ENCODE measurements around the gene PLK2. TPM values are rescaled to one million over a fixed set of nuclear protein-coding genes. Genes with fewer than 3 reads are reported as not detected.
A peak's percentile ranks its signal among the peaks of the same experiment; 100 is the strongest.

Gene PLK2
- total and polyA plus RNA-seq, 2 of the 4 experiments (the other 2 are of a cell fraction): 129 to 337 TPM

DNA sequence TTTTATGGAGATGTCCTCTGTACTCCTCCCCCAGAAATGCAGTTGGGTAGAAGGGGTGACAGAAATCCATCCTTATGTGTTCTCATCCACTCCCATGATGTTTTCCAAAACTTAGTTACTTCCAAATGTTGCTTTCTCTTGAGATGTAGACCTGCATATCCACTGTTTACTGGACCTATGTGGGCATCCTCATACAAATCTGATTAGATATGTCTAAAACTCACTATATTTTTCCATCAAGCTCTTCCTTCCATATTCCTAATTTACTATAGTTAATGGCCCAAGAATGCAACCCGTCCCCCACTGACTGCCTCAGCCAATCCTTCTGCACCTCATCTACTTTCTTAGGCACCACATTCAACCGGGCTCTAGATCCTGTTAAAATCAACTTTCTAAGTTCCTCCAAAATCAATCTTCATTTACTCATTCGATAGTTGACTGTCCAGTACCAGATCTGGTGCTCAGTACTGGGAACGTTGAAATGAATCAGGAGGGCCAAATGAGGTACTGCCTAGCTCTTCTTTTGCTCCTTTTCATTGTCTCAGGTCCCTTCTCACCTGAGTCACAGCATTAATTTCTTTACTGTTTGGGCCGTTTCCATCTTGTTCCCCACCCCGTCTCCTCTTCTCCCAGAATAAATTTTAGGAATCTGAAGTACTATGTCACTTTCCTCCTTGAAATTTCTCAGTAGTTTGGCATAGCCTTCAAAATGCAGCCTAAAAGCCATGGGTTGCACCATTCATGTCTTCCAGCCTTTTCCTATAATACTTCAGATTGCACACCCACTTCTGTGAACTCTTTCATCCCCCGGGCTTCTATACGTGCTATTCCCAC lies 7.9 kb downstream of the PLK2 start:
- Histone ChIP-seq H3K27me3 (ENCODE audit: control insufficient read depth, insufficient read depth, low read length) (no peaks in the 10 kb centered on the region), H3K79me1 (ENCODE audit: low read depth in 1 of 2, low read length in 2 of 2) (peaks cover 19 to 26% of the 10 kb centered on the region in 2 experiments), H3K9me3 (ENCODE audit: control insufficient read depth, insufficient read depth, low read length) (no peaks in the 10 kb centered on the region), H3K4me1 (ENCODE audit: control insufficient read depth, insufficient read depth, low read length) (peaks cover 2% of the 10 kb centered on the region; the same call in 1 of the 2 replicates), H2AFZ (replicated peaks; ENCODE audit: low read length, poor library complexity) (no peak overlapping the region), H2AK9ac (replicated peaks; ENCODE audit: low read depth, low read length, poor library complexity) (no peak overlapping the region), H2BK5ac (ENCODE audit: low read depth, low read length, poor library complexity, severe bottlenecking) (no peak overlapping the region), H2AK5ac (ENCODE audit: low read depth, low read length) (no peak overlapping the region), H2BK15ac (ENCODE audit: low read depth, low read length) (no peak overlapping the region), H3K36me3 (ENCODE audit: control insufficient read depth, insufficient read depth, low read length) (peaks cover 38% of the 10 kb centered on the region), H3K9ac (ENCODE audit: low read depth, low read length) (no peak overlapping the region), H3K9me1 (ENCODE audit: insufficient read depth, low read length) (peaks cover 5% of the 10 kb centered on the region; the same call in 1 of the 2 replicates), H4K91ac (ENCODE audit: insufficient read depth, low read depth, low read length) (no peak overlapping the region), H4K8ac (ENCODE audit: low read depth in 2 of 2, low read length in 2 of 2) (no peak overlapping the region), H3K4me3 (ENCODE audit: insufficient read depth, low read depth, low read length) (no peak overlapping the region), H3K23ac (ENCODE audit: low read depth, low read length) (no peak overlapping the region), H2BK120ac (ENCODE audit: low read depth, low read length) (no peak overlapping the region), H4K20me1 (ENCODE audit: insufficient read depth, low read length) (peaks cover 34% of the 10 kb centered on the region), H3K4me2 (ENCODE audit: low read depth, low read length) (no peak overlapping the region), H3K56ac (ENCODE audit: extremely low read depth, insufficient read depth, low read length) (no peak overlapping the region), H4K5ac (ENCODE audit: low read depth, low read length) (no peak overlapping the region), H3K27ac (ENCODE audit: insufficient read depth, low read length) (no peak overlapping the region), H2BK20ac (ENCODE audit: low read depth, low read length) (no peak overlapping the region), H3K18ac (ENCODE audit: low read depth, low read length) (no peak overlapping the region), H3K4ac (ENCODE audit: low read depth, low read length) (no peak overlapping the region), H3K14ac (replicated peaks; ENCODE audit: low read depth, low read length) (no peak overlapping the region)
- no TSS peak for BruUV-seq (replicated peaks)
- intact Hi-C loops (cut with micrococcal nuclease) (no loop called here), dilution Hi-C loops (cut with HindIII; ENCODE audit: low sequenced_read_pairs, unreplicated experiment) (no loop called here), in situ Hi-C loops (cut with MboI; ENCODE audit: low sequenced_read_pairs) (loop anchor here (5.0 to 25.0 kb wide), 3 partner anchors 560 to 1540 kb away; partner anchors contain the start of gene SETD9)
- TF ChIP-seq RAD21 (IDR thresholded peaks at IDR 0.05; ENCODE audit: low read length) (no peak), SMC3 (IDR thresholded peaks at IDR 0.05; ENCODE audit: low read depth, low read length) (no peak), MAFK (IDR thresholded peaks at IDR 0.05; ENCODE audit: low read depth, low read length) (no peak), NFE2L2 (IDR thresholded peaks at IDR 0.05; ENCODE audit: low read depth, low read length) (no peak), BHLHE40 (IDR thresholded peaks at IDR 0.05; ENCODE audit: low read depth, low read length) (no peak), POLR2A (IDR thresholded peaks at IDR 0.05; ENCODE audit: low read depth, low read length) (no peak), RFX5 (IDR thresholded peaks at IDR 0.05; ENCODE audit: low read depth, low read length) (no peak), CEBPB (IDR thresholded peaks at IDR 0.05; ENCODE audit: low read depth, low read length) (no peak), RCOR1 (IDR thresholded peaks at IDR 0.05; ENCODE audit: insufficient replicate concordance, low read length) (no peak), CHD1 (IDR thresholded peaks at IDR 0.05; ENCODE audit: low read depth, low read length) (no peak)
- TF ChIP-seq, protein P1, sequence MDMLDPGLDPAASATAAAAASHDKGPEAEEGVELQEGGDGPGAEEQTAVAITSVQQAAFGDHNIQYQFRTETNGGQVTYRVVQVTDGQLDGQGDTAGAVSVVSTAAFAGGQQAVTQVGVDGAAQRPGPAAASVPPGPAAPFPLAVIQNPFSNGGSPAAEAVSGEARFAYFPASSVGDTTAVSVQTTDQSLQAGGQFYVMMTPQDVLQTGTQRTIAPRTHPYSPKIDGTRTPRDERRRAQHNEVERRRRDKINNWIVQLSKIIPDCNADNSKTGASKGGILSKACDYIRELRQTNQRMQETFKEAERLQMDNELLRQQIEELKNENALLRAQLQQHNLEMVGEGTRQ (IDR thresholded peaks at IDR 0.05; ENCODE audit: low read depth, low read length): no peak
- peak; percentile 5; the same call in 1 of the 2 replicates for ATAC-seq (ENCODE audit: low read depth)
- ChIA-PET CTCF (no interaction called here), POLR2A (ENCODE audit: unreplicated experiment) (interaction anchor here (0.5 kb wide), 1 partner anchor 578 kb away, joined by 3 read pairs; no protein-coding TSS in a partner anchor)
- DNase-seq: peak; percentile 39
- 82 to 100% methylated on average over 1 to 6 of the region's 8 CpGs for WGBS, 2 experiments (ENCODE audit: extremely low coverage in 2 of 2, insufficient read length in 1 of 2)

Data from IMR-90 (cell line).